ENCODE measurements around the gene MACROD2.

MACROD2 gene

DNA sequence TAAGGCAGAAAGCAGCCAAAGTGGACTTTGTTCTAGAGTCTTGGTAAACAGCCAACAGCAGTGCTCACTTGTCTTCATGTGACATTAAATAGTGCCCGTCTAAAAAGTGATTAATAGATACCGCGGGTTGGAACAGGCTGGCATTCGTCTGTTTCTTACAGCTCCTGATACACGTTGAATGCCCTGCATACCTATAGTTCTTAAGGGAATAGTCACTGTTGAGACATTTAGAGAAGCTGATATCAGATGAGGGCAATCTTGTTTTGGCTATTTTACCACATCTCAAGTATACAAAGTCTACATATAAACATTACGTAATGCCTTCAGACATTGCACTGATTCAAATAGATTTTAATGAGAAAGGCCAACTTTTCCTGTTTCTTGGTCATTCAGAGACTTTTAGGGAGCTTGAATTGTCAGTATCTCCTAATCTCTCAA, 717.0 kb downstream of the MACROD2 start:
- no peak for TF ChIP-seq ZNF837 (tag by site-specific recombination; IDR thresholded peaks at IDR 0.05)
- TF ChIP-seq ZNF302 (tag by site-specific recombination; IDR thresholded peaks at IDR 0.05; ENCODE audit: low read depth), result no peak
- TF ChIP-seq HOXD13 (CRISPR knock-in tag; IDR thresholded peaks at IDR 0.05; ENCODE audit: borderline replicate concordance), result peak; percentile 27; the same call in 1 of the 2 replicates
- no peak for TF ChIP-seq ZNF548 (tag by site-specific recombination; IDR thresholded peaks at IDR 0.05)
- TF ChIP-seq, protein P1, sequence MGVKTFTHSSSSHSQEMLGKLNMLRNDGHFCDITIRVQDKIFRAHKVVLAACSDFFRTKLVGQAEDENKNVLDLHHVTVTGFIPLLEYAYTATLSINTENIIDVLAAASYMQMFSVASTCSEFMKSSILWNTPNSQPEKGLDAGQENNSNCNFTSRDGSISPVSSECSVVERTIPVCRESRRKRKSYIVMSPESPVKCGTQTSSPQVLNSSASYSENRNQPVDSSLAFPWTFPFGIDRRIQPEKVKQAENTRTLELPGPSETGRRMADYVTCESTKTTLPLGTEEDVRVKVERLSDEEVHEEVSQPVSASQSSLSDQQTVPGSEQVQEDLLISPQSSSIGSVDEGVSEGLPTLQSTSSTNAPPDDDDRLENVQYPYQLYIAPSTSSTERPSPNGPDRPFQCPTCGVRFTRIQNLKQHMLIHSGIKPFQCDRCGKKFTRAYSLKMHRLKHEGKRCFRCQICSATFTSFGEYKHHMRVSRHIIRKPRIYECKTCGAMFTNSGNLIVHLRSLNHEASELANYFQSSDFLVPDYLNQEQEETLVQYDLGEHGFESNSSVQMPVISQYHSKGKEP (tag by site-specific recombination; IDR thresholded peaks at IDR 0.05), result no peak
- TF ChIP-seq, protein P2, sequence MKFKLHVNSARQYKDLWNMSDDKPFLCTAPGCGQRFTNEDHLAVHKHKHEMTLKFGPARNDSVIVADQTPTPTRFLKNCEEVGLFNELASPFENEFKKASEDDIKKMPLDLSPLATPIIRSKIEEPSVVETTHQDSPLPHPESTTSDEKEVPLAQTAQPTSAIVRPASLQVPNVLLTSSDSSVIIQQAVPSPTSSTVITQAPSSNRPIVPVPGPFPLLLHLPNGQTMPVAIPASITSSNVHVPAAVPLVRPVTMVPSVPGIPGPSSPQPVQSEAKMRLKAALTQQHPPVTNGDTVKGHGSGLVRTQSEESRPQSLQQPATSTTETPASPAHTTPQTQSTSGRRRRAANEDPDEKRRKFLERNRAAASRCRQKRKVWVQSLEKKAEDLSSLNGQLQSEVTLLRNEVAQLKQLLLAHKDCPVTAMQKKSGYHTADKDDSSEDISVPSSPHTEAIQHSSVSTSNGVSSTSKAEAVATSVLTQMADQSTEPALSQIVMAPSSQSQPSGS (tag by site-specific recombination; IDR thresholded peaks at IDR 0.05; ENCODE audit: low read depth), result no peak
- peak; percentile 64; the same call in 1 of the 2 replicates for TF ChIP-seq MEIS1 (CRISPR knock-in tag; IDR thresholded peaks at IDR 0.05; ENCODE audit: borderline replicate concordance)
- no peak for TF ChIP-seq ZNF274 (IDR thresholded peaks at IDR 0.05; ENCODE audit: low read length)
- no peak for TF ChIP-seq ZNF274 (tag by site-specific recombination; IDR thresholded peaks at IDR 0.05; ENCODE audit: borderline replicate concordance)
- TF ChIP-seq ZNF626 (tag by site-specific recombination; IDR thresholded peaks at IDR 0.05), result no peak
- TF ChIP-seq, protein P3, sequence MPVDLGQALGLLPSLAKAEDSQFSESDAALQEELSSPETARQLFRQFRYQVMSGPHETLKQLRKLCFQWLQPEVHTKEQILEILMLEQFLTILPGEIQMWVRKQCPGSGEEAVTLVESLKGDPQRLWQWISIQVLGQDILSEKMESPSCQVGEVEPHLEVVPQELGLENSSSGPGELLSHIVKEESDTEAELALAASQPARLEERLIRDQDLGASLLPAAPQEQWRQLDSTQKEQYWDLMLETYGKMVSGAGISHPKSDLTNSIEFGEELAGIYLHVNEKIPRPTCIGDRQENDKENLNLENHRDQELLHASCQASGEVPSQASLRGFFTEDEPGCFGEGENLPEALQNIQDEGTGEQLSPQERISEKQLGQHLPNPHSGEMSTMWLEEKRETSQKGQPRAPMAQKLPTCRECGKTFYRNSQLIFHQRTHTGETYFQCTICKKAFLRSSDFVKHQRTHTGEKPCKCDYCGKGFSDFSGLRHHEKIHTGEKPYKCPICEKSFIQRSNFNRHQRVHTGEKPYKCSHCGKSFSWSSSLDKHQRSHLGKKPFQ (tag by site-specific recombination; IDR thresholded peaks at IDR 0.05), result no peak
- no peak for TF ChIP-seq IKZF3 (tag by site-specific recombination; IDR thresholded peaks at IDR 0.05)
- TF ChIP-seq, protein P4, sequence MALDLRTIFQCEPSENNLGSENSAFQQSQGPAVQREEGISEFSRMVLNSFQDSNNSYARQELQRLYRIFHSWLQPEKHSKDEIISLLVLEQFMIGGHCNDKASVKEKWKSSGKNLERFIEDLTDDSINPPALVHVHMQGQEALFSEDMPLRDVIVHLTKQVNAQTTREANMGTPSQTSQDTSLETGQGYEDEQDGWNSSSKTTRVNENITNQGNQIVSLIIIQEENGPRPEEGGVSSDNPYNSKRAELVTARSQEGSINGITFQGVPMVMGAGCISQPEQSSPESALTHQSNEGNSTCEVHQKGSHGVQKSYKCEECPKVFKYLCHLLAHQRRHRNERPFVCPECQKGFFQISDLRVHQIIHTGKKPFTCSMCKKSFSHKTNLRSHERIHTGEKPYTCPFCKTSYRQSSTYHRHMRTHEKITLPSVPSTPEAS (tag by site-specific recombination; IDR thresholded peaks at IDR 0.05), result no peak
- TF ChIP-seq GLI4 (tag by site-specific recombination; IDR thresholded peaks at IDR 0.05), result no peak
- Histone ChIP-seq H3K4me3 (ENCODE audit: low read depth, low read length) (no peak overlapping the region), H3K27ac (ENCODE audit: extremely low read depth, low read depth, low read length) (no peak overlapping the region), H3K36me3 (ENCODE audit: control insufficient read depth in 2 of 2, insufficient read depth in 1 of 2, low read length in 2 of 2) (no peaks in the 10 kb centered on the region), H3K9me3 (ENCODE audit: control insufficient read depth, insufficient read depth, low read depth, low read length) (no peaks in the 10 kb centered on the region), H3K4me1 (ENCODE audit: control insufficient read depth, insufficient read depth, low read length) (peaks cover 17% of the 10 kb centered on the region)
- ChIA-PET POLR2A (interaction anchor here (0.9 to 1.3 kb wide), 2 partner anchors 375 to 489 kb away, joined by 4 to 8 read pairs; partner anchors contain the start of gene FLRT3), CTCF (interaction anchor here (2.0 kb wide), 1 partner anchor 375 kb away, joined by 5 read pairs; the partner anchor contains the start of gene FLRT3)

DNA sequence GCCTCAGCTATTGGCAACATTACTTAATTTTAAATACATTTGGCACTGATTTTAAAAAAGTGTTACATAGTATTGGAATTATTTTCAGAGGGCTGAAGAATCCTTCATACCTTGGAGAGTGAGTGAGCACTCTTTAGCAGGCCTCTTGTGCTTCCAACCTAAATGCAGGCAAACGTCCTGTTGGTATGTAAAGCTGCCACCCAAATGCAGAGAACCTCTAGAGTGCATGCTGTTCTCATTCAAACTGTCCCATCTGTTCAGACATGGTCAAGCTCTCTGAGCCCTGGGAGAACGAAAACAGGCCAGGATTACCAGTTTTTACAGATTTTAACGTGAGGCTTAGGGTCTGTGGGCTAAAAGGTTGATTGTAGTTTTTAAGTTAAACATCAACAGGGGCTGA, 720.1 kb downstream of the MACROD2 start:
- POLR2A ChIA-PET, result interaction anchor here (1.1 kb wide), 1 partner anchor 378 kb away, joined by 3 read pairs; the partner anchor contains the start of gene FLRT3
- TF ChIP-seq ZNF585B (tag by site-specific recombination; IDR thresholded peaks at IDR 0.05) (no peak), ZNF747 (tag by site-specific recombination; IDR thresholded peaks at IDR 0.05) (no peak), ZNF140 (tag by site-specific recombination; IDR thresholded peaks at IDR 0.05) (no peak), ZFHX2 (tag by site-specific recombination; conservative IDR thresholded peaks at IDR 0.05) (no peak), ZNF302 (tag by site-specific recombination; IDR thresholded peaks at IDR 0.05; ENCODE audit: low read depth) (no peak), ZBTB1 (tag by site-specific recombination; IDR thresholded peaks at IDR 0.05) (no peak), ZNF169 (tag by site-specific recombination; IDR thresholded peaks at IDR 0.05) (no peak), ZNF544 (tag by site-specific recombination; IDR thresholded peaks at IDR 0.05) (no peak), ZNF600 (tag by site-specific recombination; IDR thresholded peaks at IDR 0.05) (no peak), ZNF248 (tag by site-specific recombination; IDR thresholded peaks at IDR 0.05) (no peak), ZIC2 (tag by site-specific recombination; IDR thresholded peaks at IDR 0.05) (no peak)
- TF ChIP-seq, protein P5, sequence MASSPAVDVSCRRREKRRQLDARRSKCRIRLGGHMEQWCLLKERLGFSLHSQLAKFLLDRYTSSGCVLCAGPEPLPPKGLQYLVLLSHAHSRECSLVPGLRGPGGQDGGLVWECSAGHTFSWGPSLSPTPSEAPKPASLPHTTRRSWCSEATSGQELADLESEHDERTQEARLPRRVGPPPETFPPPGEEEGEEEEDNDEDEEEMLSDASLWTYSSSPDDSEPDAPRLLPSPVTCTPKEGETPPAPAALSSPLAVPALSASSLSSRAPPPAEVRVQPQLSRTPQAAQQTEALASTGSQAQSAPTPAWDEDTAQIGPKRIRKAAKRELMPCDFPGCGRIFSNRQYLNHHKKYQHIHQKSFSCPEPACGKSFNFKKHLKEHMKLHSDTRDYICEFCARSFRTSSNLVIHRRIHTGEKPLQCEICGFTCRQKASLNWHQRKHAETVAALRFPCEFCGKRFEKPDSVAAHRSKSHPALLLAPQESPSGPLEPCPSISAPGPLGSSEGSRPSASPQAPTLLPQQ (tag by site-specific recombination; IDR thresholded peaks at IDR 0.05), result no peak
- H3K27ac ChIP-seq (ENCODE audit: extremely low read depth, low read depth, low read length), result no peak overlapping the region
- no peaks in the 10 kb centered on the region for H3K36me3 ChIP-seq (ENCODE audit: control insufficient read depth in 2 of 2, insufficient read depth in 1 of 2, low read length in 2 of 2)
- peaks cover 13% of the 10 kb centered on the region for H3K4me1 ChIP-seq (ENCODE audit: control insufficient read depth, insufficient read depth, low read length)
- CTCF ChIA-PET, result interaction anchor here (0.6 to 0.9 kb wide), 2 partner anchors 171 to 521 kb away, joined by 3 to 7 read pairs; no protein-coding TSS in a partner anchor
- H3K4me3 ChIP-seq (ENCODE audit: low read depth, low read length), result no peak overlapping the region
- no peaks in the 10 kb centered on the region for H3K9me3 ChIP-seq (ENCODE audit: control insufficient read depth, insufficient read depth, low read depth, low read length)
